Activated T-helper 1 cell treated with Interleukin-2 at 50 U/mL for 16 hours (primary cell): ENCODE measurements around the gene PLET1.

Experiments
- DNase-seq: peaks from one replicate; pipeline ENCODE4 v3.0.0-alpha.2; 2020; ENCODE audit warnings: low read depth

PLET1 gene

DNA sequence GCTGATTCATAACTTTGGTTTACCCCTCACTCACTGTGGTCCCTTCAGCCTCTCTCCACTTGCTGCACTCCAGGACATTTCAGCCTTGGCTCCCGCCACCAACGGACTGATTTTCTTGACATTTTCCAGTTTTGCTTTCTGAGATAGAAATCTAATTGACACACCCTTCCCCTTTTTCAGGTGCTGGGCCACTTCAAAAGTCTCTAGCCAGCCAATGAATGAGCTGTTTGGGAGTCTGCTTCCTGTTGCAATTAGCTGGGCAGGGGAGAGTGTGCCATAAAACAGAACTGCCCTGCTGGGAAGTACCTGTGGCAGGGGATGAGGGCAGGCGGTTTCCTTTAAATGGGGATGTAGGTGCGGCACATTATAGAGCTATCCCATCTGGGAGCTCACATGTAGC is 21.1 kb upstream of the PLET1 start:
- DNase-seq: no peak

DNA sequence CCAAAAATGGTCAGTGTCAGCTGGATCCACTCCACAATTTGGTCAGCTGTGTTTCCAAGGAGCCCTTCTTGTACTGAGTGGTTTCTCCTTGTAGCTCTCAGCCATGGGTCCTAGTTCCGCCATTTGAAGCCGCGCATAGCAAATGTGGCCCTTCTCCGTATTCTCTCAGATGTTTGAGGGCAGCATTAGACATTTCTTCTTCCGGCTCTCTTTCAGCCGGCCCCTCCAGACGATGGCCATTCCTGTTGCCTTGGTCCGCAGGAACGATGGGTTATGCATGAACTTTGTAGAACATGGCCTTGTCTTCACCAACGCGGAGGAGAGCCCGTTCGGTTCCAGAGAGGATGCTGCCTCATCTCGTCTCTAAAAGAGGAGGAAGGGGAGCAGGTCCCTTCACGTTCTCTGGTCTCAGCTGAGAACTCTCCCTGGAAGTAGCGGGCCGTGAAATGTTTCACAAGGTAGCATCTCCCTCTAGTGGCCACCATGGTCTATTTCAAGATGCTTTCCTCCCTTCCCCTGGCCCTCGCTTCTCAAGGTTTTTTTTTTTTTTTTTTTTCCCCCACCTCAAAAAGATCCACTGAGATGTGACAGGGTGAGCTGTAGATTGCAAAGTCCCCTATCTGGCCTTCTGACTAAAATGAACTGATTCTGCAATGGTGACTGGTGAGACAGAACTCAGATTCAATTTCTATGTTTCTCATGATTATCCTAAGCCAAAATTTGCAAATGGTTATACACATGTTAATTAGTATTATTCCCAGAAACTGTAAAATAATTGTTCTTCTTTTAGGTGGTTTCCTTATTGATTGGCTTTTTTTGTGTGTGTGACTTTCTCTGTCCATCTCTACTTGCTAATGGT is 19.8 kb upstream of the PLET1 start:
- DNase-seq: peak; percentile 36

DNA sequence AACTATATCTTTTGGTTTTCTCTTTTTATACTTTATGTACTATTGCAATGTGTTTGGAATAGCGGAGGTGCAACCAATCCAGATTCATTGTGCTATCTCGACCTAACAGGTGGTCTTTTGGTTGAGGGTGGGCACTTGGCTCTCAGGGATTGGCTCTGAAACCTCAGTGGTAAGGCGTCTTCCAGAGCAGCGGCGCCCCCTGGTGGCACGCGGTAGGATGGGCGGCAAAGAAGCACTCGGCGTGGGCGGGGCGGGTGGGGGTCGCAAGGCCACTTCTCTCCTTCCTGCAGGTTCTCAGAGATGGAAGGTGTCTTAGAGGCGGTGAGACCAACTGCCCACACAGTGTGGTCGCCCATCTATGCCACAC is 19.2 kb upstream of the PLET1 start:
- peak; percentile 56 for DNase-seq

DNA sequence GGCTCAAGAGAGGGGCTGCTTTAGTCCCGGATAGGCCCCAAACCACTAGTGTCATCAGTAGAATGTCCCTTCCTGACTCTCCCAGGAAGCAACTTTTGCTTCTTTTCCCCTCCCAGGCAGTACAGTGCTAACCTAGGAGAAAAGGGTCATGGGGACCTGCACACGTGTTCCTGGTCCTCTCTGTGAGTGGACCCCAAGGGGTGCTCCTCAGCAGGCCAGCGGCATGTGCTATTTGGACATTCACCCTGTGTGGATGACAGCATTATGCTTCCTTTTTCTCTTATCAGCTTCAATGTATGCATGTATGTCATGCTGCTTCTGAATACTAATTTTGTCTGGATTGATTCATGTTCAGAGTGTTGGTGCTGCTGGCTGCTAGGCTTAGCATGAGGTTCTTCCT is 18.1 kb upstream of the PLET1 start:
- no peak for DNase-seq

DNA sequence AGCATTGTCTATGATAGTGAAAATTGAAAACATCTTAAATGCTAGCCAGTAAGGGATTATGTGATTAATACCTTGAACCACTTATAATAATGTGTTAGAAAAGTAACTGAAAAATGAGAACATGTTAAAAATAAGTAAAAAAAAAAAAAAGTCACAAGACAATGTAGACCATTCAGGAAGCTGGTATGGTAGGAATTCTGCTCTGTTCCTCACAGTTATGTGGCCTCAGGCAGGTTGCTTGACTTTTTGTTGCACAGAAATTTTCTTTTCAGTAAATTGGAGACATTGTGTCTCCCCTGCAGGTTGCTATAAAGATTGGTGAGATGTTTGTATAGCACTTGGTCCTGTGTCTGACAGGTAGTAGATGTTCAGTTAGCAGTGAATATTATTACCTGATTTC is 17.3 kb upstream of the PLET1 start:
- no peak for DNase-seq

DNA sequence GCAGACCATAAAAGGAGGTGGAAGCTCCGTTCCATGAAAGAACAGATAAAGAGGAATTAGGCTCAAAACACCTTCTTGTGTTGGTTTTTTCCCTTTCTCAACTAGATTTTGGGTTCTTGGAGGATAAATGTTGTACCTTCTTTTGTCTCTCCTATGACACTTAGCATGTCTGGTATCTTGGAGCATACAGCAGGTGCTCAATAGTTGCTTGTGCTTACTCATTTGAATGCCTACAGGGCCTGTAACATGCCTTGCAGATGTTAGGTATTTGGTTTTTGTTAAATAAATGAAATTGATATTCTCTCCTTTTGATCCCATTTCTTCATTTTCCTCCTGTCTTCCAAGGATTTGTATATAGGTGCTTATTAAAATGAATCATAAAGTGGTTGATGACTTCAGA is 16.4 kb upstream of the PLET1 start:
- no peak for DNase-seq

DNA sequence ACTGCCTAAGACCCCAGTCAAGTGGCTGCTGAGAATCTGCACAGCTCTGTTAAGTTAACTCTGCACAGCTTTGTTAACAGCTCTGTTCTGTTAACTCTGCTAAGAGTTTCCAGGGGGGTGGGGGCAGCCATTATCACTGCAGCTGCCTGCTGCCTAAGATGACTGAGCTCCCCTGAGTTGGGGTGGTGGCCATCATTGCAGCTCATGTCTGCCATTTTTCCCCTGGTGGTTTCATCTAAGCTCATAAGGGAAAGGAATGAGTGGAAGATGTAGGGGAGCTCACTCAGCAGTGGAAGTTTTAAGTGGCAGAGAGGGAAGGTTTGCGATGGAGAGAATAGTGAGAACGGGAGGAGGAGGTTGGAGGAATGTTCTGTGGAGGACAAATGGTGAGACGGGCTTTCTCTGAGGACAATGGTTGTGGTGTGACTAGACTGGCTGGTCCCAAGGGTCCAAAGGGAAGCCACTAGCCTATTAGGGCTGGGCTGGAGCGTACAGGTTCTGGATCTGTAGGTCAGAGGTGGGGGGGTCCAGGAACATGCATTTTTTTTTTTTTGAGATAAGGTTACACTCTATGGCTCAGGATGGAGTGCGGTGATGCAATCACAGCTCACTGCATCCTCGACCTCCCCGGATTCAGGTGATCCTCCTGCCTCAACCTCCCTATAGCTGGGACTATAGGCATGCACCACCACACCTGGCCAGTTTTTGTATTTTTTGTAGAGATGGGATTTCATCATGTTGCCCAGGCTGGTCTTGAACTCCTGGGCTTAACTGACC is 13.5 kb upstream of the PLET1 start:
- no peak for DNase-seq

DNA sequence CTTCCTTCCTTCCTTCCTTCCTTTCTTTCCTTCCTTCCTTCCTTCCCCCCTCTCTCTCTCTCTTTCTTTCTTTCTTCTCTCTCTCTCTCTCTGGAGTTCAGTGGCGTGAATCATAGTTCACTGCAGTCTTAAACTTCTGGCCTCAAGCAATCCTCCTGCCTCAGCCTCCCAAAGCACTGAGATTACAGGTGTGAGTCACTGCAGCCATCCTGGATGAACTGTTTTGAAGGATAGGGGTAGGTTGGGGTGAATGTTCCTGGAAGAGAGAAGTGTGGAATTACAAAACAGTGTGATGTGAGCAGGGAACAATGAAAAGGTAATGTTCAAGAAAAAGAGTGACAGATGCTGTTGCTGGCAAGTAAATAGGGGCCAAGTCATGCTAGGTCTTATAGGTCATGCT is 12.4 kb upstream of the PLET1 start:
- no peak for DNase-seq

DNA sequence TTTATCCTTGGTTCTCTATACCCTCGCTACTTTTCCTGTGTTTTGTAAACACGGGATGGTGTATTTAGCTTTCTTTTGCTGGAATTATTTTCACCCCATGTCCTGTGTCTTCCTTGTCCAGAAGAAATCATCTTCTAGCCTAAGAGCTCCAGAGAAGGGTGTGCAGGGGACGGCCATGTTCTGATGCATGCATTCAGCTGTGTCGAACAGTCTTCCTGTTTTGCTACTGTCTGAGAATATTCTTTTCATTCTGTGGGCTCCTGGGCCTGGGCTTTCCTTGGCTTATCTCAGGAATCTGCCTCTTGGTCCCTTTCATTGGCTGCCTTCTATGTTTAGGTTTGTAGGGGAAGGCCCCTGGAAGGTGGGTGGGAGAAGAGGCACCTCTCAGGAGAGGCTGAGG is 10.6 kb upstream of the PLET1 start:
- DNase-seq: no peak

DNA sequence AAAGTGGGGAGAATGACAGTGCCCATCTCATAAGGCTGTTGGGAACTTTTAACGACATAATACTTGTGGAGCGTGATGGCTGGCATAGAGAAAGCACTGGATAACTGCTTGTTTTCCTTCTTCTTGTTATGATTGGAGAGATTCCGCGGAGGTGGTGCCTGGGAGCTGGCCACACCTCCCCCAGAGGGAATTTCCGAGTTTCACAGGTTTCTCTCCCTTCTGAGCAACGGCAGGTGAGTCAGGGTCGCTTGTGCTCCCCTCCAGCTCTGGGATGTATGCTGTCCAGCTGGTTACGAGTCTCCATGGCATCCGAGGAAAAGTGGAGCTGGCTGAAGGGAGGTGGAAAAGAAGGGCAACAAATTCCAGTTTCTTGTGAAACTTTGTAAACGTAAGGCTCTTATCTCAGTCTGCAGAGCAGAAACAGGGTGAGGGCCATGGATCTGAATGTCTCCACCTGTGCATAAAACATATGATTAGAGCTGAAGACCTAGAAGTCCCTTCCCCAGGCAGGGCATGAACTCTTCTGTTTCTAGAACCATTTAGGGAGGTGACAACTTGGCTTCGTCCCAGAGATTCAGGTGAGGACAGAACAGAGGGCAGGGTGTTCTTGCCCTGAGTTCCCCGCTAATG is 10.0 kb upstream of the PLET1 start:
- DNase-seq: no peak

DNA sequence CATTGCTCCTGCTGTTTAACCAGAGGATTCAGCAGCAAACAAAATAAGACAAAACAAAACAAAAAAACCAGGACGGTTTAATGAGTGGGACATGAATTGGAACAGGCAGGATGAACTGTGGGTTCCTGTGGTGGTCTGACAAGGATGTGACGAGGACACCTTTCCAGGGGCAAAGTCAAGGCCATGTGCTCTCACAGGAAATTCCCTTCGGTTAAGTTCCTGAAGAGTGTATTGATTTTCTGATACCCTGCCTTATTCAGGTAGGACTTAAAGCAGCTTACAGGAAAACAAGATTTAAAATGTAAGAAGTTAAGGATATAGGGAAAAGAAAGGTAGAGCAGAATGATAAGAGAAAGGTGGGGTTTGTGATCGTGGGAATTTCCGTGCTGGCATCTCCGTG is 8.5 kb upstream of the PLET1 start:
- no peak for DNase-seq

DNA sequence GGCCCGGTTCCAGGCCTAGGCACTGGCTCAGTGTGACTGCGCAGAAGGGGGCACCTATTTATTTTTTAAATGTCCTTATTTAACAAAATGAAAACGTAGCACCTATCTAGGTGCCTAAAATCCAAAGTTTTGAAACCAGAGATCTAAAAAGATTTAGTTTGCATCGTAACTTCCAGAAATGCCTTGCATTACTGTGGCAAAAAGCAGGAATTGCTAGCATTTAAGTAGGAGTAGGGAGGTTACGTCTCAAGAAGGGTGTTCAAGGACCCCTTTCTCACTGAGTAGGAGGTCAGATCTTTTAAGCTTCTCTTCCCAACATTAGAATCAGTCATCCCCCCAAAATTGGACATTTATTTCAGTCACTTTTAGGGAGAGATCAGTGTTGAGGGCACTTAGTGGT is 7.7 kb upstream of the PLET1 start:
- no peak for DNase-seq

DNA sequence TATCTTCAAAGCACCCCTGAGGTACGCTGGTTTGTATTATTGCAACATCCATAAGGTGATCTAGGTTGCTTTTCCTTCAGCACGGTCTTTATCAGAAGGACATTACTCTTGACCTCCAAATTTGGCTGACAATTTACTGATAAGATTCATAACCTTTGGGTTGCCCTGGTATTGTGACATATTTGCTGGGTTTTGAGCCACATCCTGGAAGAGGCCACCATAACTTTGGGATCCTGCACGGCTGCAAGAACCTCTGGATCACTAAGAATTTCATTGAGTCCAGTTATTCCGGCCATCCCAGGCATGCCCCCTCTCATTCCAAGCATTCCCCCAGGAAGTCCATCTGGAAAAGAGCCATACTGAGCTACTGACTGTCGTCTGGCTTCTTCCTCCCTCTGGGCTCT is 6.5 kb upstream of the PLET1 start:
- no peak for DNase-seq

DNA sequence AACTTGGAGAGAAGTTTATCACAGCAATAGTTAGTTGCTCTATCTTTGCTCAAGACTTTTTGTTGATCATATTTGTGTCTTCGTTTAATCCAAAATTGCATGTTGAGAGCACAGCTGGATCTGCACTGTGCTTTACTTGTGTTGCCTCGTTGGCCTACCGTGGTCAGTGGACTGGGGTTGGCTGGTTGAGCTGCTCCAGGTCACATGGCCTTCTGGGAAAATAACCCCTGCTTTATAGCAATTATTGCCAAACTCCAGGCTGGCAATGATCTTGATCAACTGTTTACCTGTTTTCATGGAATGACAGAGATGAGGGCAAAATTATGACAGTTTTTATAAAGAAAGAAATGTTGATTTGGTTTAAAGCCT is 5.7 kb upstream of the PLET1 start:
- no peak for DNase-seq

DNA sequence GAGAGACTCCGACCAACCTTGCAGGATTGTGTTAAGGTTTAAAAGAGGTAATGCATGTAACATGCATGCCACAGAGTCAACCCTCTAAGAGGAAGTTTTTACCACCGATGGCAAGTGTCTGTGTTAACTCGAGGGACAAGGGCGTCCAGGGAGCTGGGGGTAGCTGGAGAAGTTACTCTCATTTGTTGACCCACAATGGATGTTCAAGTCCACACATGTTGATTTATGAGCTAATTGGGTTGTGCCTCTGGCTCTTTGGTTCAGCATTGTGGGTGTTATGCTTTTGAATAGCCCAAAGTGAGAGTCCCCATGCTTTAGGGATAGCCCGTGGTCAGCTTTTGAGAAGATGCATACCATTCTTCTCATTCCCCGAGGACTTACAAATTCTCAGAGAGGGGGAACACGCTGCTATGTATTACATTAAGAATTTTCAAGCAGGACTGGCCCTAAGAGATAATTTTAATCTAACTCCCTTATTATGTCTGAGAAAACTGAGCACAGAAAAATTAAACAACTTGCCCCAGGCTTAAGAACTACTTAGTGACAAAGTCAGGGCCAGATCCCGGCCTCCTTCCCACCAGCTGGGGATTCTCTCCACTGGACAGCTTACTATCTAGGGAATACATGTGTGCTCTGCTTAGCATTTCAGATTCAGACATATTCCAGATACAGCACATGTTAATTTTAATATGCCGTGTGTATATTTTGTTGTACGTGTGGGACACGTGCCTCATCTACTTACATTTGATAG is 5.2 kb upstream of the PLET1 start:
- no peak for DNase-seq

DNA sequence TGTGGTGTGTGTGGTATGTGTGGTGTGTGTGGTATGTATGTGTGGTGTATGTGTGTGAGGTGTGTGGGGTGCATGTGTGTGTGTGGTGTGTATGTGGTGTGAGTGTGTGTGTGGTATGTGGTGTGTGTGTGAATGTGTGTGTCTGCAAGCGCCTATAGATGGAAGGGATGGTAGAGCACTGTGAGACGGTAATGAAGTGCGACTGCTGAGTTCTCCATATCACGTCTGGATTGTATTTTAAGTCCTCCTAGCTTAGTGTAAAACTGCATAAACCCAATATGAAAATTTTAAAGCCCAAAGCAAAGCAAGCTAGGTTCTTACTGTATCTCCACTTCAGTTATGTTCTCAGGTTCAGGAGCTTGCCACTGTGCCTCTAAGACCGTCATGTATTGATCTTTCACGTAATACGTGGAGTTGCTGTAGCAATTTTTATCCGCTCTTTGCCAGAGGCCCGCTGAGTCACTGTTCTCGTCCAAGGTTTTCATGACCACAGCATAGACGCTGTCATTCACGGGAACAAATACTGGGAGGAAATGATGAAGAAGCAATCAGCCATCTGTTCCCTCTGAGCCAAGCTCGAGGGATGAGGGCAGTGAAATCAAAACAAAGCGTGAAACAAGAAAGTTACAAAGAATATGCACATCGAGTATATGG is 5.5 kb downstream of the PLET1 start:
- DNase-seq: no peak

DNA sequence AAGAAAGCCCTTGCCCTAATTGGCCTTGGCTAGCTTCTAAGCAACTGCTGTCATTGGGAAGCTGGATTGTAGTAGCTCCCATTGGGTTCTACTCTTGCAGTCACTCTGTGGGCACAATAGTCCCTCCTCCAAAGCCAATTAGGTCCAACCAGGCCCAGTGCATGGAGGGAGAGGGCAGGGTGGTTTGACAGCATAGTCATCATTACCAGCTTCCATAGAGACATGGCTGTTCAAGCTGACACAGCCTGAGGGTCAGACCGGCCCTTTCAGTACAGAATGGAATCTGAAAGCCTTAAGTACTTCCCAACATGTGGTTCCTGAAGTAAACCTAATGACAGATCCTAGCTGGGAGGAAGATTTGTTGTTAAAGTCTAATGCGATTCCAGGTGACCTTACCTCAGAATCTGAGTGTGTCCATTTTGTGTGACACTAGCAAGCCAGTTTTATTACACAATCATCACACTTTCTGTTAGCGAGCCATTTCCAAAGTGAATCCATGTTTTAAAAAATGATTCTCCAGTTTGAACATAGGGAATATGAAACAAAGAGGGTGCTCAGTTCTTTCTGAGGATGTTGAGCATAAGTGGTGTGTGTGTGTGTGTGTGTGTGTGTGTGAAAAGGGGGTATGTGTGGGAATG is 6.9 kb downstream of the PLET1 start:
- DNase-seq: no peak

DNA sequence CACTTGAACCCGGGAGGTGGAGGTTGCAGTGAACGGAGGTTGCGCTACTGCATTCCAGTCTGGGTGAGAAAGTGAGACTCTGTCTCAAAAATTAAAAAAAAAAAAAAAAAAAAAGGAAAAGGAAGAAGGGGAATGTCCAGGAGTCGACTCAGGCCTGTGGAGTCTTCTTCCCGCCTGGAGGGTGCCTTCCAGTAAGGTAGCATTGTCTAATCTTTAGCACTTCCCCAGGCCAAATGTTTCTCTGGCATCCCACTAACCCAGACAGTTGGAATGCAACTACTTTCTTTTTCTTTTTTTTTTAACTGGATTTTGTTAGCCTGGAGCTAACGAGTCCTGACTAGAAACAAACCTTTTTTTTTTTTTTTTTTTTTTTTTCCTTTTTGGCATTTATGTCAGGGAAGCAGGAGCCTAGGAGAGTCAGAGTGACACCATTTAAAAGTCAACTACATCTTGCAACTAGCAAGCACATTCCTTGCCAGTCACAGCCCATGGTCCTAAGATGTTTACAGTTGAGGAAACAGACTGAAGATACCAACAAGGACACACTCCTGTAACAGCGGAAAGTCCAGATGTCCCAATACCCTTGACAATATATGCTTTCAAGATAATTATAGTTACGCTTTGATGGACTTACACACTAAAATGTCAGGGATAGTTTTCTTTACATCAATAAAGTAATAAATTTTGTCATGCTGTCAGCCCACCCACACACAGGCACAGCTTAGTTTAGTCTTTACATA is 10.6 kb downstream of the PLET1 start:
- no peak for DNase-seq

DNA sequence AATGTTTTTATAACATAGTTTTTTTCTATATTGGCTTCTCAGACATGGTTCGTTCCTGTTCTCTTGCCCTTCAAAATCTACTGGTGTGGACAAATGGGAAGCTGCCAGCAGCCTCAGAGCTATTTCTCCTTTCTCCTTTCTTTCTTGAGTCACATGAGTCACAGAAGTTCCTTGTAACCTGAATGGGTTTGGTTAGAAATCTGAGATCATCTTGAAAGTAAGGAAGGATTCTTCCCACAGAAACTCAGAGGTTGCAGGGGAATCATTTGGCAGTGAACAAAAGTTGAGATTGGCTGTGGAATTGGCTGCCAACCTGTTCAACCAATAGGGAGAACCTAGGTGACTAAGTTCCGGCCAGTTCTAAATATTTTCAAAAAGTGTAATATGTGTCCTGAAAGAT is 12.5 kb downstream of the PLET1 start:
- DNase-seq: no peak

DNA sequence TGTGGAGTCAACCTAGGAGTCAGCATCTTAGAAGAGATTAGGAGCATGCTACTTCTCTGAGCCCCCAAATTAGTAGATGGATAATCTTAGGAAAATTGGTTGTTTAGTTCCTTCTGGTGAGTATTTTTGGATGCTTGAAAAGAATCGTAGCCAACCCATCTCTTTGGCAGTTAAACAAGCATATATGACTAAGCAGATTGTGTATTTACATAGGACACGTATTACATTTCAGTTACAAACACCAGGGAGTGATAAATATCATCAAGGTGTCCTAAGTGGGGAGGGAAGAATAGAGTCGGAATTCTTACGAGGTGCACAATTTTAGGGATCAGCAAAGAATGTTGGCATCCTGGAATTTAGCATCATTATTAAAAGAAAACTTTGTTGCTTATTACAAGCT is 13.5 kb downstream of the PLET1 start:
- DNase-seq: no peak

DNA sequence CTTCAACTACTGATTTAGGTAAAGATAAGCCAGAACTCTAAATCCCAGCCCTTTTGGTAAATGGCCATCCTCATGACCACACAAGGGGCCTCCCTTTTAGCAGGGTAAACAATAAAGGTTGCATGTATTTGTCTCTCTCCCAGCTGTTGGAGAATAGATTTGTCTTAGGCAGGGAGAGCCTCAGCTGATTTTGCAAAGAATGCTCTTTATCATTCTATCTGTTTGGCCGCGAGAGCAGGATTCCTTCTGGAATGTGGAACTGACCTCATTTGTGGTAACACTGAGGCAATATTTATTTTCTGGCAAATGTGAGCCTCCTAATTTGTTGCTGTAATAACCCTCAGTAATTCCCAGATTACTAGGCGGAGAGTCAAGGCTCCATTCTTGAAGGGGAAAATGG is 19.2 kb downstream of the PLET1 start:
- DNase-seq: no peak
